K562 (cell line): ENCODE results near the gene SRPK2. TPM values are rescaled to one million over a fixed set of nuclear protein-coding genes. Genes with fewer than 3 reads are reported as not detected.
A peak's percentile ranks its signal among the peaks of the same experiment; 100 is the strongest.

ENCODE experiments used
- ATAC-seq: fragments of 200-7000 bp; cut with Tn5 transposase; 3 replicates; pipeline ENCODE4 v1.9.1; 2020; ENCODE audit warnings: moderate library complexity
- BruUV-seq: library from RNA; stranded (reverse); fragments of 400-500 nt; replicated peaks from 2 replicates; lab custom pipeline; 2021; lab: Mats Ljungman, UMichigan
- CTCF ChIA-PET: fragments of 300-600 bp; formaldehyde crosslinking; extraction: SDS; loops from one replicate; lab custom pipeline; 2021; ENCODE audit warnings: low intra/inter-chr PET ratio; lab: Yijun Ruan, JAX
- POLR2A ChIA-PET: fragments of 300-600, 350-650 bp; sonication (Branson Sonifier 250); formaldehyde crosslinking; extraction: SDS; loops from one replicate; lab custom pipeline; 2021; ENCODE audit warnings: antibody characterized with exemption, inconsistent platforms; lab: Yijun Ruan, JAX
- DNase-seq, 4 experiments: peaks; one replicate each; pipeline versions ENCODE4 v3.0.0 to v3.0.0-alpha.2; 2011 to 2018; ENCODE audit warnings: low spot score in 3 of 4, mixed read lengths in 3 of 4; ENCODE audit errors: extremely low read depth in 1 of 4
- FAIRE-seq: peaks from 2 replicates; lab custom pipeline; 2011; peaks lifted over from hg19 to GRCh38; lab: Jason Lieb, UNC
- H2AFZ ChIP-seq: 2 replicates; pipeline ENCODE4 v1.6.0; 2011; ENCODE audit warnings: low read depth, low read length, control low read depth, inconsistent platforms
- H3K27ac ChIP-seq: fragments of 200-600 bp; 3 replicates; pipeline ENCODE4 v1.8.0; 2011; ENCODE audit warnings: low read depth, mild to moderate bottlenecking, control low read depth, inconsistent platforms, low read length, moderate library complexity, mixed read lengths; ENCODE audit errors: extremely low read depth
- H3K27me3 ChIP-seq, 2 experiments: fragments of 300-600 bp in 1 of 2; 2 replicates in 1 of 2; 3 replicates in 1 of 2; pipeline versions ENCODE4 v1.6.0 to v1.8.0; 2011; ENCODE audit warnings: inconsistent platforms in 2 of 2, low read length in 2 of 2, mild to moderate bottlenecking in 1 of 2, mixed read lengths in 1 of 2, moderate library complexity in 1 of 2; ENCODE audit not compliant: control insufficient read depth in 2 of 2, insufficient read depth in 2 of 2
- H3K36me3 ChIP-seq: fragments of 300-600 bp; 3 replicates; pipeline ENCODE4 v1.8.0; 2011; ENCODE audit warnings: mild to moderate bottlenecking, low read length, inconsistent platforms; ENCODE audit not compliant: control insufficient read depth, insufficient read depth
- H3K4me1 ChIP-seq, 2 experiments: fragments of 200-600 bp in 1 of 2; replicated peaks in 1 of 2; 2 replicates in 1 of 2; 3 replicates in 1 of 2; pipeline versions ENCODE4 v1.5.1 to v1.8.0; 2011; ENCODE audit warnings: inconsistent platforms in 2 of 2, low read length in 2 of 2, mild to moderate bottlenecking in 1 of 2, mixed read lengths in 1 of 2, moderate library complexity in 1 of 2; ENCODE audit not compliant: control insufficient read depth in 2 of 2, insufficient read depth in 2 of 2
- H3K4me2 ChIP-seq: 2 replicates; pipeline ENCODE4 v1.6.1; 2011; ENCODE audit warnings: low read length, control low read depth, inconsistent platforms, mixed read lengths; ENCODE audit not compliant: insufficient read depth
- H3K4me3 ChIP-seq: fragments of 200-600 bp; sonication (generic), shearing (Covaris generic); 2 replicates; pipeline ENCODE4 v1.5.1; 2016; ENCODE audit warnings: control low read depth, inconsistent platforms
- H3K79me2 ChIP-seq: fragments of 200-600 bp; 3 replicates; pipeline ENCODE4 v1.8.0; 2011; ENCODE audit warnings: low read length, inconsistent platforms; ENCODE audit not compliant: control insufficient read depth, insufficient read depth
- H3K9ac ChIP-seq, 2 experiments: 2 replicates each; pipeline versions ENCODE4 v1.6.0 to v1.6.1; 2011; ENCODE audit warnings: low read depth in 2 of 2, low read length in 2 of 2, control low read depth in 1 of 2, inconsistent platforms in 1 of 2, mild to moderate bottlenecking in 1 of 2, mixed read lengths in 1 of 2; ENCODE audit not compliant: insufficient read depth in 1 of 2
- H3K9me1 ChIP-seq: one replicate; pipeline ENCODE4 v1.6.0; 2011; ENCODE audit warnings: inconsistent platforms, mild to moderate bottlenecking, low read length, moderate library complexity; ENCODE audit not compliant: control insufficient read depth, insufficient read depth
- H3K9me3 ChIP-seq: replicated peaks from 2 replicates; pipeline ENCODE4 v1.5.1; 2011; ENCODE audit warnings: low read depth, low read length, inconsistent platforms; ENCODE audit not compliant: control insufficient read depth, insufficient read depth
- H4K20me1 ChIP-seq: replicated peaks from 2 replicates; pipeline ENCODE4 v1.6.1; 2011; ENCODE audit warnings: low read length, inconsistent platforms, mixed read lengths; ENCODE audit not compliant: control insufficient read depth, insufficient read depth
- BCOR ChIP-seq: fragments of 450-650 bp; IDR thresholded peaks from 2 replicates; pipeline ENCODE4 v1.6.1; 2016
- CEBPB ChIP-seq: fragments of 450-650 bp; IDR thresholded peaks from 2 replicates; pipeline ENCODE4 v1.6.1; 2016; ENCODE audit warnings: missing genetic modification characterization, missing compliant biosample characterization
- CTBP1 ChIP-seq: fragments of 450-650 bp; IDR thresholded peaks from 2 replicates; pipeline ENCODE4 v1.6.1; 2016; ENCODE audit warnings: borderline replicate concordance
- DACH1 ChIP-seq: fragments of 450-650 bp; IDR thresholded peaks from 2 replicates; pipeline ENCODE4 v1.6.1; 2018; ENCODE audit not compliant: partially characterized antibody
- FOXP1 ChIP-seq: sonication (generic); formaldehyde crosslinking; IDR thresholded peaks from 2 replicates; pipeline ENCODE4 v1.8.0; 2022; ENCODE audit warnings: mild to moderate bottlenecking, missing genetic modification reagents
- FOXP4 ChIP-seq: sonication (generic); formaldehyde crosslinking; IDR thresholded peaks from 2 replicates; pipeline ENCODE4 v1.8.0; 2022; ENCODE audit warnings: mild to moderate bottlenecking, missing genetic modification reagents, borderline replicate concordance
- GTF2A2 ChIP-seq: IDR thresholded peaks from 2 replicates; pipeline ENCODE4 v1.6.1; 2016; ENCODE audit warnings: mild to moderate bottlenecking, missing genetic modification characterization, missing compliant biosample characterization
- JUNB ChIP-seq: fragments of 450-650 bp; formaldehyde crosslinking; conservative IDR thresholded peaks from 2 replicates; pipeline ENCODE4 v1.4.0; 2020; ENCODE audit warnings: mild to moderate bottlenecking
- NKRF ChIP-seq: fragments of 450-650 bp; IDR thresholded peaks from 2 replicates; pipeline ENCODE4 v1.6.1; 2016; ENCODE audit warnings: borderline replicate concordance
- NR3C1 ChIP-seq: sonication (generic); formaldehyde crosslinking; IDR thresholded peaks from 2 replicates; pipeline ENCODE4 v1.8.1; 2022; ENCODE audit warnings: missing genetic modification reagents
- OTX1 ChIP-seq: fragments of 450-650 bp; formaldehyde crosslinking; IDR thresholded peaks from 2 replicates; pipeline ENCODE4 v1.4.0; 2022; ENCODE audit warnings: mild to moderate bottlenecking
- POLR2H ChIP-seq: IDR thresholded peaks from 2 replicates; pipeline ENCODE4 v1.6.1; 2016; ENCODE audit warnings: missing genetic modification characterization, low read depth, mild to moderate bottlenecking, control low read depth, missing compliant biosample characterization, moderate library complexity
- TRIM28 ChIP-seq: fragments of 450-650 bp; IDR thresholded peaks from 2 replicates; pipeline ENCODE4 v1.6.1; 2017
- USF2 ChIP-seq: sonication (generic); formaldehyde crosslinking; IDR thresholded peaks from 2 replicates; pipeline ENCODE4 v1.5.0; 2020; ENCODE audit warnings: missing genetic modification reagents
- ZNF511 ChIP-seq: sonication (generic); formaldehyde crosslinking; IDR thresholded peaks from 2 replicates; pipeline ENCODE4 v1.8.0; 2022; ENCODE audit warnings: mild to moderate bottlenecking, missing genetic modification reagents
- WGBS: fragments of 100-300 bp; shearing (Covaris generic); methylation state at CpG from one replicate; pipeline ENCODE4 v1.1.6; 2016; ENCODE audit warnings: low coverage, mixed read lengths; ENCODE audit not compliant: insufficient coverage; ENCODE audit errors: missing lambda C conversion rate; 5-methylcytosine and 5-hydroxymethylcytosine counted together
- in situ Hi-C: fragments of 300-500 bp; cut with MboI; formaldehyde crosslinking; loops from 4 replicates; pipeline ENCODE4 v1.15.0; 2018; ENCODE audit warnings: inconsistent platforms, mixed read lengths
- intact Hi-C: fragments of 100-400 bp; cut with micrococcal nuclease; formaldehyde crosslinking; loops from 2 replicates; pipeline ENCODE4 v1.14.2; 2022
- polyA plus RNA-seq, 8 experiments: library from polyadenylated mRNA; depleted of rRNA in 4 of 8; stranded (reverse) in 5 of 8; unstranded in 3 of 8; fragments of >200 nt; fragmentation: Nextera tagmentation in 2 of 8; fragmentation: Illumina TruSeq in 1 of 8; extraction: Ambion mirVana in 2 of 8; extraction: Trizol in 1 of 8; gene quantifications; 2 replicates each; pipeline versions ENCODE4 v1.2.1 to v1.2.3, GENCODE V29; 2011 to 2014; ENCODE audit warnings: inconsistent platforms in 1 of 8, missing spikeins in 1 of 8
- total RNA-seq, 7 experiments: library from RNA; depleted of rRNA in 6 of 7; stranded (reverse); fragments of >200 nt in 6 of 7; fragmentation: Illumina TruSeq in 2 of 7; extraction: Trizol in 2 of 7; gene quantifications; 2 replicates each; pipeline versions ENCODE4 v1.2.1 to v1.2.3, GENCODE V29; 2011 to 2021; ENCODE audit warnings: low replicate concordance in 1 of 7

SRPK2 gene
- total and polyA plus RNA-seq, 9 of the 15 experiments (the other 6 are each of a cell fraction or from before 2014, with no cell fraction given), result 21.5 to 44.7 (median 33.3) TPM

- peak; percentile 53; the same call in 1 of the 2 replicates for TF ChIP-seq USF2 (CRISPR knock-in tag)
- TF ChIP-seq CTBP1, result peak; percentile 75; the same call in 1 of the 2 replicates
- TF ChIP-seq GTF2A2 (tag), result no peak
Measured at GRCh38 chr7:105353752-105354328, 34.9 kb downstream of the SRPK2 start (continued).

GRCh38 chr7:105352901-105353668 lies 35.6 kb downstream of the SRPK2 start:
- Histone ChIP-seq H3K4me2 (no peak overlapping the region; the same call in 1 of the 2 replicates), H4K20me1 (peaks cover 16% of the 10 kb centered on the region), H3K27me3 (no peaks in the 10 kb centered on the region), H2AFZ (no peak overlapping the region), H3K36me3 (no peaks in the 10 kb centered on the region), H3K4me3 (no peak overlapping the region), H3K9me3 (no peaks in the 10 kb centered on the region), H3K27ac (no peak overlapping the region), H3K9me1 (peaks cover 9% of the 10 kb centered on the region), H3K4me1 (peaks cover 14 to 28% of the 10 kb centered on the region in 2 experiments), H3K79me2 (peaks cover 68% of the 10 kb centered on the region), H3K9ac (no peak overlapping the region; a peak in 1 of 4 replicates)
- ATAC-seq (no peak), FAIRE-seq (no peak), DNase-seq (no peak)
- 65% methylated on average over 4 of the region's 4 CpGs for WGBS
- ChIA-PET POLR2A (interaction anchor here (0.5 to 1.9 kb wide), 6 partner anchors 15 to 224 kb away, joined by 3 to 7 read pairs (median 4); partner anchors contain the start of gene SRPK2), CTCF (no interaction called here)
- intact Hi-C loops (no loop called here), in situ Hi-C loops (no loop called here)
- BruUV-seq, result no TSS peak
- TF ChIP-seq NR3C1 (CRISPR knock-in tag), result no peak
- 0 out of 2 replicates have a peak, but pooled peaks have one; percentile 32 for TF ChIP-seq BCOR
- TF ChIP-seq CEBPB (tag), result peak; percentile 27; the same call in 1 of the 2 replicates
- TF ChIP-seq NKRF, result 0 out of 2 replicates have a peak, but pooled peaks have one; percentile 28
- TF ChIP-seq POLR2H (tag), result no peak
- no peak for TF ChIP-seq TRIM28
- no peak for TF ChIP-seq JUNB (CRISPR knock-in tag)
- TF ChIP-seq DACH1, result no peak
- TF ChIP-seq ZNF511, result 0 out of 2 replicates have a peak, but pooled peaks have one; percentile 18
- TF ChIP-seq FOXP1 (CRISPR knock-in tag), result peak; percentile 55; the same call in 1 of the 2 replicates
- 0 out of 2 replicates have a peak, but pooled peaks have one; percentile 39 for TF ChIP-seq FOXP4 (CRISPR knock-in tag)
- TF ChIP-seq OTX1, result peak; percentile 68; the same call in 1 of the 2 replicates
